HL-60 (cell line): ENCODE data around the gene SUMF1.

Experiments used
- DNase-seq, 2 experiments: peaks; one replicate each; pipeline ENCODE4 v3.0.0-alpha.2; 2010 to 2020; ENCODE audit warnings: low read depth in 1 of 2, low spot score in 1 of 2
- H3K27ac ChIP-seq: fragments of 250-450 bp; sonication (Bioruptor Pico); replicated peaks from 2 replicates; pipeline ENCODE4 v1.5.1; 2020; ENCODE audit warnings: mild to moderate bottlenecking, moderate library complexity
- H3K27me3 ChIP-seq: fragments of 250-450 bp; sonication (Bioruptor Pico); 2 replicates; pipeline ENCODE4 v1.5.1; 2021; ENCODE audit warnings: mild to moderate bottlenecking, moderate library complexity; ENCODE audit not compliant: insufficient read depth, poor library complexity, severe bottlenecking
- H3K4me3 ChIP-seq: replicated peaks from 2 replicates; pipeline ENCODE4 v1.5.1; 2011; ENCODE audit warnings: mild to moderate bottlenecking, control low read depth, low read length; ENCODE audit not compliant: insufficient read depth
- CTCF ChIP-seq: IDR thresholded peaks from one replicate; pipeline ENCODE4 v1.5.1; 2011; ENCODE audit warnings: low read length, control low read depth, inconsistent platforms; ENCODE audit not compliant: insufficient read depth
- GABPA ChIP-seq: IDR thresholded peaks from 2 replicates; pipeline ENCODE4 v1.6.1; 2012; ENCODE audit warnings: low read depth
- POLR2AphosphoS5 ChIP-seq: IDR thresholded peaks from 2 replicates; pipeline ENCODE4 v1.6.1; 2012; ENCODE audit warnings: low read depth
- REST ChIP-seq: IDR thresholded peaks from 2 replicates; pipeline ENCODE4 v1.6.1; 2012; ENCODE audit warnings: low read depth; ENCODE audit not compliant: insufficient replicate concordance
- SPI1 ChIP-seq: IDR thresholded peaks from 2 replicates; pipeline ENCODE4 v1.6.1; 2012; ENCODE audit warnings: low read depth, mild to moderate bottlenecking, borderline replicate concordance

Gene SUMF1

GRCh38 chr3:4396542-4396941 is 70.5 kb downstream of the SUMF1 start:
- H3K27ac ChIP-seq: no peak overlapping the region
- H3K27me3 ChIP-seq: no peaks in the 10 kb centered on the region
- no peak for DNase-seq
- no peak overlapping the region for H3K4me3 ChIP-seq
- no peak for TF ChIP-seq POLR2AphosphoS5
- TF ChIP-seq REST: no peak
- TF ChIP-seq GABPA: no peak
- TF ChIP-seq CTCF: no peak
- no peak for TF ChIP-seq SPI1

- TF ChIP-seq GABPA (no peak), CTCF (no peak), SPI1 (no peak), POLR2AphosphoS5 (no peak), REST (no peak)
- DNase-seq: no peak
- Histone ChIP-seq H3K4me3 (no peak overlapping the region), H3K27me3 (no peaks in the 10 kb centered on the region), H3K27ac (no peak overlapping the region)
These were observed 71.1 kb downstream of the SUMF1 start for GRCh38 chr3:4396006-4396405.

GRCh38 chr3:4395448-4395847 is 71.6 kb downstream of the SUMF1 start:
- no peak overlapping the region for H3K27ac ChIP-seq
- DNase-seq: no peak
- no peak overlapping the region for H3K4me3 ChIP-seq
- no peak for TF ChIP-seq GABPA
- no peak for TF ChIP-seq POLR2AphosphoS5
- no peak for TF ChIP-seq CTCF
- TF ChIP-seq SPI1: no peak
- TF ChIP-seq REST: no peak
- H3K27me3 ChIP-seq: no peaks in the 10 kb centered on the region
